NCI-H2029 (cell line): ENCODE measurements around the gene NUB1.

Experiments
- DNase-seq: peaks from one replicate; lab custom pipeline; 2025; lab: John Stamatoyannopoulos, UW

The NUB1 gene

GRCh38 chr7:151313857-151314256, 27.8 kb upstream of the NUB1 start:
- no peak for DNase-seq

DNA sequence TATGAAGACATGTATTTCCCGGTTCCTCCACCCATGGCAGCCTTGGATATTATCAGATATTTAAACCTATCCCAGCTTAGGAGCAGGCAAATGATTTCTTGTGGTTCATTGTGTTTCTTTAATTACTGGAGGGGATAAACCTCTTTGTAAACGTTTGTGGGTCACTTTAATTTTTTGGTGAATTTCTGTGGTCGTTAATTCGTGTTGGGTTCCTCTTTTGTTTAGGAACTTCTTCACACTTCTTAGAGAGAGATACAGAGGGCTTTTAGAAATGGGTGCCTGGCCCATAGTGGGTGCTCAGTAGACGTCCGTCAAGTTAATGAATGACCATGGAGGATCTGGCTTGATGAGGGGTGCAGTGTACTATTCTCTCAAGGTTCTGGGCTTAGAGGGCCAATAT, 27.2 kb upstream of the NUB1 start:
- DNase-seq: no peak

GRCh38 chr7:151315038-151315655, 26.5 kb upstream of the NUB1 start:
- peak; percentile 40 for DNase-seq

GRCh38 chr7:151316896-151317295, 24.7 kb upstream of the NUB1 start:
- DNase-seq: no peak

- no peak for DNase-seq
Measured at GRCh38 chr7:151317936-151318335, 23.7 kb upstream of the NUB1 start.

DNA sequence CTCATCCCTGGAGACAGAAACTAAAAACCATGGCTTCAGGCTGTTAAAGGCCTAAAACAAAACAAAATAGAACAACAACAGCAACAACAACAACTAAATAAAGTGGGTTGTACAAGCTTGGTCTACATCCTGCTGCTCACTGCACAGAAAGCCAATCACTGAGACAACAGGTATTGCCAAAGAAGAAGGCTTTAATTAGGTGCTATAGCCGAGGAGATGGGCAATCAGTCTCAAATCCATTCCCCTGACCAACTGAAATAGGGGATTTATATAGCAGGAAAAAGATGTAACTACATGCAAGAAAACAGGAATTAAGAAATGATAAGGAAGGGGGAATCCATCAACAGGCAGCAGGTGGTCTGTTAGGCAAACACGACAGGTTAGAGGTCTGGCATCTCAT, 22.4 kb upstream of the NUB1 start:
- no peak for DNase-seq

- DNase-seq: no peak
Measured at GRCh38 chr7:151320263-151320845, 21.3 kb upstream of the NUB1 start.

DNA sequence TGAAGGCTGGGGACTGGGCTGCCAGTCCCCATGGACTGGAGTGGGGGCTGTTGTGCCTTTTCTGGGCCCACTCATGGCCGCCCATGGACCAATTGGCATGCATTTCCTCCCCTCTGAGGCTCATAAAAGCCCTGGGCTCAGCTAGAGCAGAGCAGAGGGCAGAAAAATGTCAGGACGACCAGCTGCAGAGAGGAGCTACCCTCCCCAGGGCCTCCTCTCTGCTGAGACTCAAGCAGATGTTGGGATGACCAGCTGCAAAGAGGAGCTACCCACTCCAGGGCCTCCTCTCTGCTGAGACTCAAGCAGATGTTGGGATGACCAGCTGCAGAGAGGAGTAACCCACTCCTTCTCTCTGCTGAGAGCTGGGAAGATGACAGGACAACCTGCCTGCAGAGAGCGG, 20.3 kb upstream of the NUB1 start:
- no peak for DNase-seq

- DNase-seq: no peak
Measured at GRCh38 chr7:151322906-151323305, 18.7 kb upstream of the NUB1 start.

DNA sequence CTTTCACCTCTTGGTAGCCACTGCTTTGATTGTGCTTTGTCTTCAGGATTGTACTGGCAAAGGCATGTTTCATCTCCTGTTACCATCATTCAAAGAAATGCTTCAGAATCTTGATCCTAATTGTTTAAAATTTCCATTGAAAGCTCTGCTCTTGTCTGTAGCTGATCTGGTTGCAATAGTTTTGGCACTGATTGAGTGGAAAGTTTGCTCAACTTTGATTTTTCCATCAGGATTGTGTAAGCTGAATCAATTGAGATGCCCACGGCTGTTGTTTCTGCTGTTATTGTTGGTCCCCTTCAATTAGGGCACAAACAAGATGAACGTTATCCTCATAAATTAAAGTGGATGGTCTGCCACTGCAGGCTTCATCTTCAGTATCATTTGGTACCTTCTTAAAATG, 14.6 kb upstream of the NUB1 start:
- DNase-seq: no peak

DNA sequence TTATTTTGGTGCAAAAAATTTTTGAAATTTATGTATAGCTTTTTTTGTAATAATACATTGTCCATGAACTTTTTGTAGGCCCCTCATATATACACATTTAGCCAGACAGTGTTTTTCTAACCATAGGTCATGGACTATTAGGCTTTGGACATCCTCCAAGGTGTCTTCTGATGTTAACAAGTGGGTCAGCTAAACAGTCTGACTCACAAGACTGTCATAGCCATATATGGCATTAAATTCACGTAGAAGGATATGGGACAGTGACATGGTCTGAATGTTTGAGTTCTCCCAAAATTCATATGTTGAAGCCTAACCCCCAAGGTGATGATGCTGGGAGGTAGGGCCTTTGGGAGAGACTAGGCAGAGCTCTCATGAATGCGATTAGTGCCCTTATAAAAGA, 14.0 kb upstream of the NUB1 start:
- no peak for DNase-seq

DNA sequence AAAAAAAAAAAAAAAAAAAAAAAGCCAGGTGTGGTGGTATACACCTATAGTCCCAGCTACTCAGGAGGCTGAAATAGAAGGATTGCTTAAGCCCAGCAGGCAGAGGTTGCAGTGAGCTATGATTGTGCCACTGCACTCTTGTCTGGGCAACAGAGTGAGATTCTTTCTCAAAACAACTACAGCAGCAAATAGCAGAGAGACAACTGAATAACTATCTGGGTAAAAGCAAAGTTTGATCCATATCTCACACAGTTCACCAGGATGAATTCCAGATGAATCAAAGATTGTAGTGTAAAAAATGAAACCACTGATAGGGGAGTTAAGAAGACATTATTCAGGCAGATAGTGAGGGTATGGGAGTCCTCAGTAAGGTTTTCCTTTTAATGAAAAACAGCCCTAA, 11.4 kb upstream of the NUB1 start:
- no peak for DNase-seq

GRCh38 chr7:151330661-151331060, 11.0 kb upstream of the NUB1 start:
- DNase-seq: no peak

DNA sequence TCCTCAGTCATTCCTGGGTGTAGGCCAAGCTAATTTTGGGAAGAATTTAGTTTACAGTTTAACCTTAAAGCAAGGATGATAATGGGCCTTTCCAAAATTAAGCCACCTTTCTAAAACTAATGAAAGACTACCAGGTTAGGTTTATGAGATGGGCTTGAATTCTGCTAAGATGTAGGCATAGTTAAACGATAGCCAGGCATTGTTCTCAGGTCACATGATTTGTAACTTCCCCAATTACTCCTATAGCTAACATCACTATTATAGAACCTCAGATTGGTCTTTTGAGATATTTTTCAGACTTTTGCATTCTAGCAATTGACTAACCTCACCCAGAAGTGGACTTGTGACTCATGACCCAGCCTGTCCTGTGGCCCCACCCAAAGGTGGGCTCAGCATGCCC, 7.0 kb upstream of the NUB1 start:
- DNase-seq: no peak

DNA sequence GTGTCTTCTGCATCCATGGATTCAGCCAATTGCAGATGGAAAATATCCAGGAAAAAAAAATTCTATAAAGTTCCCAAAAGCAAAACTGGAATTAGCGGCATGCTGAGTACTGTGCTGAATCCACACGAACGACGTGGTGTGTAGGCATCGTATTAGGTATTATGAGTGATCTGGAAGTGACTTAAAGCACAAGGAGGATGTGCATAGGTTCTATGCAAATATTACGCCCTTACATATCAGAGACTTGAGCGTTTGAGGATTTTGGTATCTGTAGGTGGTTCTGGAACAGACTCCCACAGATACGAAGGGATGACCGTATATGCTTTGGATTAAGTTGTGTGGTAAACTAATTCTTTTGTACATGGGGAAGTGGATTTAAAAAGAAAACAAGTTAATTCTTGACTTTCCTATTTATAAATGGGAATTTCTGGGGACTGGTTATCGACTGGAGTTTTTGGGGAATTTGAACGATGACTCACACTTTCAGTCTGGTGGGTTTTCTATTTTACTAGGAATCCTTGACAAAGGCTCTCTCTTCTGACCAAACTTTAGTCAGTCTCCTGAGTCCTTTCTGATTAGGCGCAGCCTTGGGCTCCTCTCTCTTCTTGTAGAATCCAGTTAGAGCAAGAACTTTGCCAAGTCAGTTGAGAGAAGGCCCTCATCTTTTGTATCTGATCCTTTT, 5.4 kb upstream of the NUB1 start:
- no peak for DNase-seq

- DNase-seq: no peak
Measured at GRCh38 chr7:151337346-151337745, 4.3 kb upstream of the NUB1 start.

GRCh38 chr7:151338809-151339208, 2.8 kb upstream of the NUB1 start:
- DNase-seq: no peak

- no peak for DNase-seq
Measured at GRCh38 chr7:151339651-151340382, 1.8 kb upstream of the NUB1 start.

- no peak for DNase-seq
Measured at GRCh38 chr7:151340794-151341356, 737 bp upstream of the NUB1 start.

GRCh38 chr7:151342102-151342646, 562 bp downstream of the NUB1 start:
- no peak for DNase-seq

DNA sequence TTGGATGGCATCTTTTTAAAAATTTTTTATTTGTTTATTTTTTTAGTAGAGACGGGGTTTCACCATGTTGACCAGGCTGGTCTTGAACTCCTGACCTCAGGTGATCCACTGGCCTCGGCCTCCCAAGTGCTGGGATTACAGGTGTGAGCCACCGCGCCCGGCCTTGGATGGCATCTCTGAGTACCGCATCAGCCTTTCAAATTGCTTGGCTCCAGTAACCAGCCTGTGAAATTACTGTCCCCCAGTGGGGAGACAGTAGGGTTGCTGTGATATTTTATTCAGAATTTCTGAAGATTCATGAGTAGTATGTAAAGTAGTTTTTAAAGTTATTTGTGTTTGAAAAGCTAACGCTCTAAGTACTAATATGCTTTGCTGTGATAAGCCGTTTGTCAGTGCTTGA, 1.2 kb downstream of the NUB1 start:
- no peak for DNase-seq

DNA sequence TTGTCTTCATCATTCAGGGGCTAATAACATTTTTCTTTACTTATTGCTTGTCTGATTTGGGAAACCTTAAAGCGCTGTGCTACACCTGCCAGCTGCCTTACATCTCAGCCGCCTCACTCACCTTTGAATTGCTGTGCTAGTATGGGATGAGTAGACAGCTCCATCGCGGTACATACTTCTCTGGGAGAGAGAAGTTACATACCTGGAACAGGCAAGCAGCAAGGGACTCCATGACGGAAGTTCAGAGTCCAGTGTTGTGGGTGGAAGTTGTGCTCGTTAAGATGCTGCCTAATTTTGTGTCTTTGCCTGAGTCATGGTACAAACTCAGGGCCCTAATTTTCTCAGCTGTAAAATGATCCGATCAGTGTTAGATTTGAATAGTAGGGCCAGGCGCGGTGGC, 1.9 kb downstream of the NUB1 start:
- DNase-seq: no peak
